T-helper 2 cell treated with Interferon-gamma antibody and Interleukin-4, amounts not matched to agents 5 μg/mL and 100 μg/mL, for 36 hours (primary cell): ENCODE data around the gene MUSK.

ENCODE experiments used
- DNase-seq: peaks from one replicate; pipeline ENCODE4 v3.0.0; 2021; ENCODE audit warnings: low spot score
- H3K27ac Mint-ChIP-seq: one replicate; pipeline ENCODE4 v1.8.0; 2021; ENCODE audit warnings: mild to moderate bottlenecking, mixed read lengths
- H3K27me3 Mint-ChIP-seq: one replicate; pipeline ENCODE4 v1.8.0; 2021; ENCODE audit warnings: low read depth, mixed read lengths
- H3K36me3 Mint-ChIP-seq: one replicate; pipeline ENCODE4 v1.8.0; 2021; ENCODE audit warnings: low read depth, mixed read lengths
- H3K4me1 Mint-ChIP-seq: one replicate; pipeline ENCODE4 v1.8.0; 2021; ENCODE audit warnings: low read depth, mixed read lengths
- H3K4me3 Mint-ChIP-seq: one replicate; pipeline ENCODE4 v1.8.0; 2022; ENCODE audit warnings: mild to moderate bottlenecking, moderate library complexity, mixed read lengths
- H3K9me3 Mint-ChIP-seq: one replicate; pipeline ENCODE4 v1.8.0; 2021; ENCODE audit warnings: mixed read lengths

The MUSK gene

GRCh38 chr9:110729641-110730040 is 61.0 kb downstream of the MUSK start:
- no peak for DNase-seq
- Mint-ChIP-seq H3K9me3 (no peaks in the 10 kb centered on the region), H3K36me3 (no peaks in the 10 kb centered on the region), H3K27ac (no peak overlapping the region), H3K4me3 (no peak overlapping the region), H3K27me3 (no peaks in the 10 kb centered on the region), H3K4me1 (no peaks in the 10 kb centered on the region)

GRCh38 chr9:110731437-110732028 is 62.9 kb downstream of the MUSK start:
- Mint-ChIP-seq H3K36me3 (no peaks in the 10 kb centered on the region), H3K4me3 (no peak overlapping the region), H3K9me3 (no peaks in the 10 kb centered on the region), H3K27me3 (no peaks in the 10 kb centered on the region), H3K4me1 (no peaks in the 10 kb centered on the region), H3K27ac (no peak overlapping the region)
- DNase-seq: no peak

- no peaks in the 10 kb centered on the region for H3K36me3 Mint-ChIP-seq
- H3K4me3 Mint-ChIP-seq: no peak overlapping the region
- no peak for DNase-seq
- no peak overlapping the region for H3K27ac Mint-ChIP-seq
- H3K9me3 Mint-ChIP-seq: no peaks in the 10 kb centered on the region
- H3K27me3 Mint-ChIP-seq: no peaks in the 10 kb centered on the region
- H3K4me1 Mint-ChIP-seq: no peaks in the 10 kb centered on the region
Observed at GRCh38 chr9:110738982-110739381, 70.4 kb downstream of the MUSK start.

GRCh38 chr9:110742741-110743371 is 74.3 kb downstream of the MUSK start:
- Mint-ChIP-seq H3K9me3 (no peaks in the 10 kb centered on the region), H3K4me3 (no peak overlapping the region), H3K36me3 (no peaks in the 10 kb centered on the region), H3K27me3 (no peaks in the 10 kb centered on the region), H3K27ac (no peak overlapping the region), H3K4me1 (no peaks in the 10 kb centered on the region)
- no peak for DNase-seq

- H3K4me1 Mint-ChIP-seq: no peaks in the 10 kb centered on the region
- no peaks in the 10 kb centered on the region for H3K9me3 Mint-ChIP-seq
- no peak overlapping the region for H3K4me3 Mint-ChIP-seq
- no peaks in the 10 kb centered on the region for H3K36me3 Mint-ChIP-seq
- H3K27me3 Mint-ChIP-seq: no peaks in the 10 kb centered on the region
- no peak for DNase-seq
- no peak overlapping the region for H3K27ac Mint-ChIP-seq
Observed at GRCh38 chr9:110744715-110745384, 76.3 kb downstream of the MUSK start.

- Mint-ChIP-seq H3K36me3 (no peaks in the 10 kb centered on the region), H3K27ac (no peak overlapping the region), H3K4me1 (no peaks in the 10 kb centered on the region), H3K27me3 (no peaks in the 10 kb centered on the region), H3K4me3 (no peak overlapping the region), H3K9me3 (no peaks in the 10 kb centered on the region)
- DNase-seq: no peak
Observed at GRCh38 chr9:110745676-110746075, 77.1 kb downstream of the MUSK start.

GRCh38 chr9:110746211-110746930 is 77.8 kb downstream of the MUSK start:
- Mint-ChIP-seq H3K27me3 (no peaks in the 10 kb centered on the region), H3K27ac (no peak overlapping the region), H3K4me1 (no peaks in the 10 kb centered on the region), H3K36me3 (no peaks in the 10 kb centered on the region), H3K4me3 (no peak overlapping the region), H3K9me3 (no peaks in the 10 kb centered on the region)
- no peak for DNase-seq

GRCh38 chr9:110748251-110748893 is 79.8 kb downstream of the MUSK start:
- no peak overlapping the region for H3K4me3 Mint-ChIP-seq
- H3K36me3 Mint-ChIP-seq: no peaks in the 10 kb centered on the region
- no peak for DNase-seq
- no peak overlapping the region for H3K27ac Mint-ChIP-seq
- no peaks in the 10 kb centered on the region for H3K27me3 Mint-ChIP-seq
- H3K9me3 Mint-ChIP-seq: no peaks in the 10 kb centered on the region
- no peaks in the 10 kb centered on the region for H3K4me1 Mint-ChIP-seq

GRCh38 chr9:110750272-110750671 is 81.7 kb downstream of the MUSK start:
- H3K4me3 Mint-ChIP-seq: no peak overlapping the region
- no peaks in the 10 kb centered on the region for H3K9me3 Mint-ChIP-seq
- H3K4me1 Mint-ChIP-seq: no peaks in the 10 kb centered on the region
- no peak for DNase-seq
- no peaks in the 10 kb centered on the region for H3K36me3 Mint-ChIP-seq
- H3K27me3 Mint-ChIP-seq: no peaks in the 10 kb centered on the region
- no peak overlapping the region for H3K27ac Mint-ChIP-seq

GRCh38 chr9:110751971-110752370 is 83.4 kb downstream of the MUSK start:
- no peak for DNase-seq
- H3K4me1 Mint-ChIP-seq: no peaks in the 10 kb centered on the region
- H3K36me3 Mint-ChIP-seq: no peaks in the 10 kb centered on the region
- H3K27me3 Mint-ChIP-seq: no peaks in the 10 kb centered on the region
- no peaks in the 10 kb centered on the region for H3K9me3 Mint-ChIP-seq
- H3K4me3 Mint-ChIP-seq: no peak overlapping the region
- H3K27ac Mint-ChIP-seq: no peak overlapping the region

GRCh38 chr9:110752766-110753165 is 84.2 kb downstream of the MUSK start:
- Mint-ChIP-seq H3K9me3 (no peaks in the 10 kb centered on the region), H3K4me1 (no peaks in the 10 kb centered on the region), H3K27me3 (no peaks in the 10 kb centered on the region), H3K4me3 (no peak overlapping the region), H3K27ac (no peak overlapping the region), H3K36me3 (no peaks in the 10 kb centered on the region)
- DNase-seq: no peak

- H3K4me1 Mint-ChIP-seq: no peaks in the 10 kb centered on the region
- no peak overlapping the region for H3K4me3 Mint-ChIP-seq
- DNase-seq: no peak
- no peaks in the 10 kb centered on the region for H3K27me3 Mint-ChIP-seq
- no peak overlapping the region for H3K27ac Mint-ChIP-seq
- H3K36me3 Mint-ChIP-seq: no peaks in the 10 kb centered on the region
- H3K9me3 Mint-ChIP-seq: no peaks in the 10 kb centered on the region
Observed at GRCh38 chr9:110753731-110754231, 85.2 kb downstream of the MUSK start.

GRCh38 chr9:110755179-110755578 is 86.6 kb downstream of the MUSK start:
- no peak for DNase-seq
- Mint-ChIP-seq H3K27ac (no peak overlapping the region), H3K9me3 (no peaks in the 10 kb centered on the region), H3K4me3 (no peak overlapping the region), H3K36me3 (no peaks in the 10 kb centered on the region), H3K4me1 (no peaks in the 10 kb centered on the region), H3K27me3 (no peaks in the 10 kb centered on the region)

- Mint-ChIP-seq H3K9me3 (no peaks in the 10 kb centered on the region), H3K4me3 (no peak overlapping the region), H3K36me3 (no peaks in the 10 kb centered on the region), H3K4me1 (no peaks in the 10 kb centered on the region), H3K27ac (no peak overlapping the region), H3K27me3 (no peaks in the 10 kb centered on the region)
- no peak for DNase-seq
Observed at GRCh38 chr9:110758201-110758600, 89.6 kb downstream of the MUSK start.
